Liver (tissue), 3 donors: ENCODE measurements around the gene TRPM2.

Experiments
- CTCF ChIP-seq: fragments of 150-350 bp; IDR thresholded peaks from 2 replicates; pipeline ENCODE4 v1.5.1; 2017; ENCODE audit warnings: improper control_type of control experiment, low read depth, low read length; ENCODE audit not compliant: missing input control
- EGR1 ChIP-seq, 2 donors: IDR thresholded peaks; 2 replicates each; pipeline ENCODE4 v1.6.1; 2016 to 2018; ENCODE audit warnings: antibody characterized with exemption in 2 of 2, low read depth in 2 of 2
- FOXA1 ChIP-seq: IDR thresholded peaks from 2 replicates; pipeline ENCODE4 v1.6.1; 2016; ENCODE audit warnings: antibody characterized with exemption
- GABPA ChIP-seq, 2 donors: IDR thresholded peaks in 1 of 2; conservative IDR thresholded peaks in 1 of 2; 2 replicates each; pipeline ENCODE4 v1.6.1; 2016; ENCODE audit warnings: antibody characterized with exemption in 2 of 2, mild to moderate bottlenecking in 1 of 2, moderate library complexity in 1 of 2
- MAX ChIP-seq: IDR thresholded peaks from 2 replicates; pipeline ENCODE4 v1.6.1; 2016; ENCODE audit warnings: antibody characterized with exemption
- SP1 ChIP-seq: IDR thresholded peaks from 2 replicates; pipeline ENCODE4 v1.6.1; 2018; ENCODE audit warnings: antibody characterized with exemption, mild to moderate bottlenecking
- TAF1 ChIP-seq: conservative IDR thresholded peaks from 2 replicates; pipeline ENCODE4 v1.6.1; 2016; ENCODE audit warnings: antibody characterized with exemption, mild to moderate bottlenecking
- TF ChIP-seq, protein P1 (sequence below): IDR thresholded peaks from 2 replicates; pipeline ENCODE4 v1.6.1; 2016; ENCODE audit warnings: antibody characterized with exemption, mild to moderate bottlenecking
- donor health status: healthy.
- donor health status: healthy.

GRCh38 chr21:44334329-44335030, 18.9 kb upstream of the TRPM2 start:
- TF ChIP-seq, protein P1, sequence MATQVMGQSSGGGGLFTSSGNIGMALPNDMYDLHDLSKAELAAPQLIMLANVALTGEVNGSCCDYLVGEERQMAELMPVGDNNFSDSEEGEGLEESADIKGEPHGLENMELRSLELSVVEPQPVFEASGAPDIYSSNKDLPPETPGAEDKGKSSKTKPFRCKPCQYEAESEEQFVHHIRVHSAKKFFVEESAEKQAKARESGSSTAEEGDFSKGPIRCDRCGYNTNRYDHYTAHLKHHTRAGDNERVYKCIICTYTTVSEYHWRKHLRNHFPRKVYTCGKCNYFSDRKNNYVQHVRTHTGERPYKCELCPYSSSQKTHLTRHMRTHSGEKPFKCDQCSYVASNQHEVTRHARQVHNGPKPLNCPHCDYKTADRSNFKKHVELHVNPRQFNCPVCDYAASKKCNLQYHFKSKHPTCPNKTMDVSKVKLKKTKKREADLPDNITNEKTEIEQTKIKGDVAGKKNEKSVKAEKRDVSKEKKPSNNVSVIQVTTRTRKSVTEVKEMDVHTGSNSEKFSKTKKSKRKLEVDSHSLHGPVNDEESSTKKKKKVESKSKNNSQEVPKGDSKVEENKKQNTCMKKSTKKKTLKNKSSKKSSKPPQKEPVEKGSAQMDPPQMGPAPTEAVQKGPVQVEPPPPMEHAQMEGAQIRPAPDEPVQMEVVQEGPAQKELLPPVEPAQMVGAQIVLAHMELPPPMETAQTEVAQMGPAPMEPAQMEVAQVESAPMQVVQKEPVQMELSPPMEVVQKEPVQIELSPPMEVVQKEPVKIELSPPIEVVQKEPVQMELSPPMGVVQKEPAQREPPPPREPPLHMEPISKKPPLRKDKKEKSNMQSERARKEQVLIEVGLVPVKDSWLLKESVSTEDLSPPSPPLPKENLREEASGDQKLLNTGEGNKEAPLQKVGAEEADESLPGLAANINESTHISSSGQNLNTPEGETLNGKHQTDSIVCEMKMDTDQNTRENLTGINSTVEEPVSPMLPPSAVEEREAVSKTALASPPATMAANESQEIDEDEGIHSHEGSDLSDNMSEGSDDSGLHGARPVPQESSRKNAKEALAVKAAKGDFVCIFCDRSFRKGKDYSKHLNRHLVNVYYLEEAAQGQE, result no peak
- TF ChIP-seq CTCF (no peak), FOXA1 (no peak), EGR1 (IDR thresholded peaks at IDR 0.05; ENCODE audit: low read depth in 2 of 2) (no peak), MAX (no peak), TAF1 (no peak), SP1 (no peak), GABPA (IDR thresholded peaks at IDR 0.05 in 1 of 2, conservative IDR thresholded peaks at IDR 0.05 in 1 of 2) (no peak)
